ENCODE results near the gene RAB8A.
"Not testable (repeated sequence)": the region's sequence is repeated elsewhere in the genome, so short reads cannot be mapped to it uniquely, and the experiment has no call there.

Gene RAB8A

DNA sequence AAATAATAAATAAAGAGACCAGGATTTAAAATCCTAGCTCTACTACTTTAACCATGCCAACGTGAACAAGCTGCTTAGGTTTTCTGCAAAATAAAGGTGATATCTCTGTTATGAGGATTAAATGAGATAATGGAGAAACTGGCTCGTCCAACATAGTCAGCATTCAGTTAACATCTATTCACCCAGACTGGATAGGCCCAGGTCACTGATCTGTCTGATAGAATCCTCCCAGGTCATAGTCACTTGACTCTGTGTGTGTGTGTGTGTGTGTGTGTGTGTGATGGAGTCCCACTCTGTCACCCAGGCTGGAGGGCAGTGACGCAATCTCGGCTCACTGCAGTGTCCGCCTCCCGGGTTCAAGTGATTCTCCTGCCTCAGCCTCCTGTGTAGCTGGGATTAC, 12.9 kb upstream of the RAB8A start:
- no peak overlapping the region for H3K4me3 ChIP-seq (ENCODE audit: low read depth, low read length)
- TF ChIP-seq CTCF (conservative IDR thresholded peaks at IDR 0.05; ENCODE audit: low read depth, low read length), result no peak
- DNase-seq (ENCODE audit: low read depth), result no peak

DNA sequence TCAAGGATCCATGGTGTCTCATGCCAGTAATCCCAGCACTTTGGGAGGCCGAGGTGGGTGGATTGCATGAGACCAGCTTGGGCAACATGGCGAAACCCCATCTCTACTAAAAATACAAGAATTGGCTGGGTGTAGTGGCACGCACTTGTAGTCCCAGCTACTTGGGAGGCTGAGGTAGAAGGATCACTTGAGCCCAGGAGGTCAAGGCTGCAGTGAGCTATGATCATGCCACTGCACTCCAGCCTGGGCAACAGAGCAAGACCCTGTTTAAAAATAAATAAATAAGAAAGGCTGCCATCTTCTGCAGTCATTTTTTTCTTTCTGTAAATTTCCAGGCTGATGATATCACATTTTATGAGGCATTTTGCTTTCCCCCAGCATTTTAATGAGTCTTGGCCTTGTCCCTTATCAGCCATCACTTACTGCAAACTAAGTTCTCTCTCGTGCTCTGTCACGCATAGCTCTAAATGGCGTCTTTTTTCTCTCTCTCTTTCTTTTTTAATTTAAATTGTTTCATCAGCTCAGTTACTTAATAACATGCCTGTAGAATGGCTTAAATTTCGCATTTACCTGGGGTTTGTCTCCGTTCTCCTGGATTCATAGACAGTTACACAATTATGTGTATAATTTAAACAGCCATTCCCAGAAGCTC, 12.2 kb upstream of the RAB8A start:
- not testable (repeated sequence) for DNase-seq (ENCODE audit: low read depth)

DNA sequence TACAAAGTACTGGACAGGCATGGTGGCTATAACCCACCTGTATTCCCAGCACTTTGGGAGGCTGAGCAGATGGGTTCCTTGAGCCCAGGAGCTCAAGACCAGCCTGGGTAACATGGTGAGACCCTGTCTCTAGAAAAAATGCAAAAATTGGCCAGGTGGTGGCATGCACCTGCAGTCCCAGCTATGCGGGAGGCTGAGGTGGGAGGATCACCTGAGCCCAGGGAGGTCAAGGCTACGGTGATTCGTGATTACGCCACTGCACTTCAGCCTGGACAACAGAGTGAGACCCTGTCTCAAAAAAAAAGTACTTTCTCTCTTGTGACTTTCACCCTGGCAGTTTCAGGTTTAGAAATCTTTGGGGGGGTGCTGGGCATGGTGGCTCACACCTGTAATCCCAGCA, 11.2 kb upstream of the RAB8A start:
- no peak for DNase-seq (ENCODE audit: low read depth)
- TF ChIP-seq CTCF (conservative IDR thresholded peaks at IDR 0.05; ENCODE audit: low read depth, low read length), result no peak
- no peak overlapping the region for H3K4me3 ChIP-seq (ENCODE audit: low read depth, low read length)

More for the DNA sequence above, 12.2 kb upstream of the RAB8A start:
- not testable (repeated sequence) for H3K4me3 ChIP-seq (ENCODE audit: low read depth, low read length)

GRCh38 chr19:16104722-16105121, 7.0 kb upstream of the RAB8A start:
- H3K4me3 ChIP-seq (ENCODE audit: low read depth, low read length), result no peak overlapping the region
- no peak for DNase-seq (ENCODE audit: low read depth)
- TF ChIP-seq CTCF (conservative IDR thresholded peaks at IDR 0.05; ENCODE audit: low read depth, low read length), result no peak

DNA sequence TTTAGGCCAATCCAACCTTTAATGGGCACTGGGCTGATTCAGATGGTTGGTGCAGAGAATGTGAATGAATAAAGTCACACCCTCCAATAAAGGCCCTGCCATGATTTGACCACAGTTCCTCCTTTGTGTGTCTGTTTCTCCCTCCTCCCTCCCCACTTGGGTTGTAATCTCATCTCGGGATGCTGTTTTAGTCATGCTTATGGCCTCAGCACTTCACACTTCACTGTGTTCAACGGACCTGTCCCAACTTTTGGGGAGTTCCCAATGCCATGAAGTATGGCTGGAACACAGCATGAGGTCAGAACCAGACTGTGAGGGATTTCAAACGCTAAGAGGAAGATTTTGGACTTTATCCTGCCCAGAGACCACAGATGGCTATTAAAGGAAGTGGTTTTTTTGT, 5.6 kb upstream of the RAB8A start:
- no peak overlapping the region for H3K4me3 ChIP-seq (ENCODE audit: low read depth, low read length)
- TF ChIP-seq CTCF (conservative IDR thresholded peaks at IDR 0.05; ENCODE audit: low read depth, low read length), result no peak
- peak; percentile 55 for DNase-seq (ENCODE audit: low read depth)

DNA sequence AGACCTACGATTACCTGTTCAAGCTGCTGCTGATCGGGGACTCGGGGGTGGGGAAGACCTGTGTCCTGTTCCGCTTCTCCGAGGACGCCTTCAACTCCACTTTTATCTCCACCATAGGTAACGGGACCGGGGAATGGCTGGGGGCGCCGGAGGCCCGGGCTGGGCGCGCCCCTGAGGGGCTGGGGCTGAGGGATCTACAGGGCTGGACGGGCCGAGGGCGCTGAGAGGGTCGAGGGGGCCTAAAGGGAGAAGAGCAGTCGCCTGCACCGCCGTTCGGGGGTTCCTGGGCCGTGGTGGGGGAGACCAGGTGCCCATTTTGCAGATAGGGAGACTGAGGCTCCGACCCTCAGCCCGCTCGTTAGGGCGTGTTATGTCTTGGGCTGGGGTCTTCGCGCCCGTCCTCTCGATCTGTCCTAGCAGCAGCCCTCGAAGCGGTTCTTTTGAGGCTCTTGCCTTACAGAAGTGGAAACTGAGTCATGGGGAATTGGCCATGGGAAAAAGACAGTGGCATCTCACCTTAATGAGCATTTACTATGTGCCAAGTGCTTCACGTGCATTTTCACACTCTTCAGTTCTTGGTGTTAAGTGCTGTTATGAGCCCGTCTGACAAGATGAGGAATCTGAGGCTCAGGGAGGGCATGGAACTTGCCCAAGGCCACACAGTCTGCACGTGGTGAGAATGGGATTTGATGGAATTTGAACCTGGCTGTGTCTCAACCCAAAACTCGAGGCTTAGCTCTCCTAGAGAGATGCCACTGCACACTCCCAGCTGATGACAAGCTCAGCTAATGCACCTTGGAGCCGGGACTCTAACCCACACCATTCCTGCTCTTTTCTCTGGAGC, 442 bp downstream of the RAB8A start:
- no peak for TF ChIP-seq CTCF (conservative IDR thresholded peaks at IDR 0.05; ENCODE audit: low read depth, low read length)
- no peak for DNase-seq (ENCODE audit: low read depth)
- peak overlapping the region; percentile 77 for H3K4me3 ChIP-seq (ENCODE audit: low read depth, low read length)

DNA sequence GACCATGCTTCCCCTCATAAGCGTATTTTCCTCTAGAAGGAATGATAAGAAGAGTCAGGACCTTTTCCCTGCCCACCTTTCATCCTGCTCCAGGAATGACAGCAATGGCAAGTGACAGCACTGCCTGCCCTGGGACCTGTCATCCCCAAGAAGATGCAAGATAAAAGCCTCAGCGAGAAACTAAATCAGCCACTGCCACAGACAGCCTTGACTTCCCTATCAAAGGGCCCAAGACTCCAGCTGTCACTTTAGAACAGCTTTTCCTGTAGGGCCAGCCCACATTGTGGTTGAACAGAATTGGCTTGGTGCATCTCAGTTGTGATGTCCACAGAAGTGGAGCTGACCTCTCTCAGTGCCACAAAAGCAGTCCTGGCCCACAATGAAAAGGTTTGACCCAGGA, 1.1 kb downstream of the RAB8A start:
- H3K4me3 ChIP-seq (ENCODE audit: low read depth, low read length), result peak overlapping the region; percentile 77
- no peak for TF ChIP-seq CTCF (conservative IDR thresholded peaks at IDR 0.05; ENCODE audit: low read depth, low read length)
- no peak for DNase-seq (ENCODE audit: low read depth)

All from choroid plexus epithelial cell (primary cell).